DMS79 treated with DMSO at 0.1 percent for 48 hours (cell line): ENCODE data around the gene ACTR6.
"Not testable (repeated sequence)": the region's sequence is repeated elsewhere in the genome, so short reads cannot be mapped to it uniquely, and the experiment has no call there.

Source experiments
- DNase-seq: peaks from one replicate; lab custom pipeline; 2025; lab: John Stamatoyannopoulos, UW

Gene ACTR6

GRCh38 chr12:100221523-100221922 is 20.9 kb downstream of the ACTR6 start:
- no peak for DNase-seq

GRCh38 chr12:100222173-100222572 is 21.6 kb downstream of the ACTR6 start:
- DNase-seq, result not testable (repeated sequence)

- DNase-seq, result no peak
These were observed 24.9 kb downstream of the ACTR6 start for GRCh38 chr12:100225491-100225890.

- DNase-seq, result no peak
These were observed 28.5 kb downstream of the ACTR6 start for GRCh38 chr12:100229036-100229635.

- DNase-seq, result no peak
These were observed 29.3 kb downstream of the ACTR6 start for GRCh38 chr12:100229876-100230275.

GRCh38 chr12:100231873-100232272 is 31.3 kb downstream of the ACTR6 start:
- DNase-seq, result not testable (repeated sequence)

- DNase-seq, result no peak
These were observed 33.6 kb downstream of the ACTR6 start for GRCh38 chr12:100234166-100234565.

- DNase-seq, result peak; percentile 32
These were observed 34.1 kb downstream of the ACTR6 start for GRCh38 chr12:100234591-100235304.

GRCh38 chr12:100238801-100239200 is 38.2 kb downstream of the ACTR6 start:
- DNase-seq, result no peak

- DNase-seq, result no peak
These were observed 39.0 kb downstream of the ACTR6 start for GRCh38 chr12:100239589-100239988.

- no peak for DNase-seq
These were observed 42.5 kb downstream of the ACTR6 start for GRCh38 chr12:100243137-100243536.

GRCh38 chr12:100247765-100248164 is 47.1 kb downstream of the ACTR6 start:
- no peak for DNase-seq

GRCh38 chr12:100248886-100249285 is 48.3 kb downstream of the ACTR6 start:
- no peak for DNase-seq

GRCh38 chr12:100249941-100250340 is 49.3 kb downstream of the ACTR6 start:
- no peak for DNase-seq

- peak; percentile 99 for DNase-seq
These were observed 51.3 kb downstream of the ACTR6 start for GRCh38 chr12:100251917-100252316.

- no peak for DNase-seq
These were observed 52.8 kb downstream of the ACTR6 start for GRCh38 chr12:100253437-100253836.

- no peak for DNase-seq
These were observed 54.3 kb downstream of the ACTR6 start for GRCh38 chr12:100254876-100255275.

GRCh38 chr12:100258127-100258526 is 57.5 kb downstream of the ACTR6 start:
- no peak for DNase-seq

- DNase-seq, result no peak
These were observed 62.5 kb downstream of the ACTR6 start for GRCh38 chr12:100263131-100263530.

- DNase-seq, result not testable (repeated sequence)
These were observed 64.5 kb downstream of the ACTR6 start for GRCh38 chr12:100265107-100265506.

- DNase-seq, result no peak
These were observed 65.3 kb downstream of the ACTR6 start for GRCh38 chr12:100265732-100266584.

GRCh38 chr12:100266585-100266834 is 65.9 kb downstream of the ACTR6 start:
- no peak for DNase-seq
